H1 (cell line): ENCODE results near the gene ARHGAP27. TPM values are rescaled to one million over a fixed set of nuclear protein-coding genes. Genes with fewer than 3 reads are reported as not detected.

Experiments
- CTCF ChIA-PET: fragments of 300-600 bp; sonication (Branson Sonifier 250); formaldehyde crosslinking; loops from one replicate; lab custom pipeline; 2021; ENCODE audit not compliant: partially characterized antibody; lab: Charles Lee
- POLR2A ChIA-PET: fragments of 300-600 bp; sonication (Branson Sonifier 250); formaldehyde crosslinking; loops from one replicate; lab custom pipeline; 2021; ENCODE audit warnings: inconsistent platforms; ENCODE audit not compliant: partially characterized antibody; lab: Charles Lee
- DNase-seq, 2 experiments: peaks; one replicate each; pipeline versions ENCODE4 v3.0.0 to v3.0.0-alpha.2; 2010 to 2022; ENCODE audit warnings: low spot score in 2 of 2, low read depth in 1 of 2, mixed read lengths in 1 of 2
- FAIRE-seq: peaks from 2 replicates; lab custom pipeline; 2011; peaks lifted over from hg19 to GRCh38; lab: Jason Lieb, UNC
- H2AFZ ChIP-seq: 2 replicates; pipeline ENCODE4 v1.8.1; 2012; ENCODE audit warnings: low read length, inconsistent platforms
- H2AK5ac ChIP-seq: 2 replicates; pipeline ENCODE4 v1.6.1; 2013; ENCODE audit warnings: low read depth, low read length
- H2BK120ac ChIP-seq: replicated peaks from 2 replicates; pipeline ENCODE3; 2013; ENCODE audit warnings: low read depth, low read length, inconsistent platforms
- H2BK12ac ChIP-seq: 2 replicates; pipeline ENCODE4 v1.6.1; 2013; ENCODE audit warnings: low read depth, low read length
- H2BK15ac ChIP-seq: 2 replicates; pipeline ENCODE4 v1.6.1; 2013; ENCODE audit warnings: low read length
- H2BK20ac ChIP-seq: 2 replicates; pipeline ENCODE4 v1.6.1; 2013; ENCODE audit warnings: low read length
- H2BK5ac ChIP-seq: 2 replicates; pipeline ENCODE4 v1.6.1; 2013; ENCODE audit warnings: low read depth, low read length
- H3K14ac ChIP-seq: 2 replicates; pipeline ENCODE4 v1.6.1; 2013; ENCODE audit warnings: inconsistent platforms; ENCODE audit not compliant: insufficient read length
- H3K18ac ChIP-seq: 2 replicates; pipeline ENCODE4 v1.6.1; 2013; ENCODE audit warnings: low read length; ENCODE audit errors: extremely low read depth
- H3K23ac ChIP-seq: 2 replicates; pipeline ENCODE4 v1.6.1; 2013; ENCODE audit warnings: inconsistent platforms; ENCODE audit not compliant: insufficient read length
- H3K23me2 ChIP-seq: 2 replicates; pipeline ENCODE4 v1.6.1; 2013; ENCODE audit warnings: low read depth, low read length
- H3K27ac ChIP-seq: 2 replicates; pipeline ENCODE4 v1.6.1; 2011; ENCODE audit warnings: low read depth, low read length, inconsistent platforms
- H3K27me3 ChIP-seq, 4 experiments: replicated peaks in 1 of 4; 1 replicate in 1 of 4; 2 replicates in 3 of 4; pipeline versions ENCODE4 v1.6.1 to v1.8.1; 2011 to 2013; ENCODE audit warnings: low read length in 3 of 4, mild to moderate bottlenecking in 3 of 4, inconsistent platforms in 2 of 4, mixed read lengths in 2 of 4, moderate library complexity in 1 of 4; ENCODE audit not compliant: control insufficient read depth in 3 of 4, insufficient read depth in 3 of 4; ENCODE audit errors: extremely low read depth in 1 of 4
- H3K36me3 ChIP-seq, 4 experiments: 2 replicates each; pipeline versions ENCODE4 v1.6.1 to v1.8.1; 2011 to 2013; ENCODE audit warnings: mild to moderate bottlenecking in 4 of 4, low read length in 3 of 4, moderate library complexity in 2 of 4, control low read depth in 1 of 4, inconsistent platforms in 1 of 4; ENCODE audit not compliant: insufficient read depth in 4 of 4, control insufficient read depth in 2 of 4
- H3K4ac ChIP-seq: replicated peaks from 2 replicates; pipeline ENCODE3; 2013; ENCODE audit warnings: low read length, low read depth, mixed read lengths, inconsistent platforms; ENCODE audit not compliant: insufficient read length
- H3K4me1 ChIP-seq, 4 experiments: replicated peaks in 1 of 4; 1 replicate in 1 of 4; 2 replicates in 3 of 4; pipeline versions ENCODE4 v1.6.1 to v1.8.1; 2011 to 2013; ENCODE audit warnings: low read length in 3 of 4, inconsistent platforms in 2 of 4, mixed read lengths in 1 of 4; ENCODE audit not compliant: insufficient read depth in 4 of 4, control insufficient read depth in 3 of 4
- H3K4me2 ChIP-seq, 2 experiments: 2 replicates each; pipeline versions ENCODE4 v1.6.1 to v1.8.1; 2011 to 2013; ENCODE audit warnings: low read depth in 2 of 2, low read length in 2 of 2, control low read depth in 1 of 2, inconsistent platforms in 1 of 2, mild to moderate bottlenecking in 1 of 2; ENCODE audit not compliant: insufficient read depth in 1 of 2
- H3K4me3 ChIP-seq, 4 experiments: fragments of 200-600, 300-600 bp in 1 of 4; sonication (generic), shearing (Covaris generic), sonication (Bioruptor Twin) in 1 of 4; 2 replicates each; pipeline versions ENCODE4 v1.5.1 to v1.8.1; 2011 to 2016; ENCODE audit warnings: low read length in 4 of 4, low read depth in 3 of 4, control low read depth in 2 of 4, inconsistent platforms in 2 of 4, mild to moderate bottlenecking in 2 of 4, mixed read lengths in 1 of 4, moderate library complexity in 1 of 4; ENCODE audit not compliant: insufficient read depth in 2 of 4; ENCODE audit errors: extremely low read depth in 1 of 4
- H3K56ac ChIP-seq: replicated peaks from 2 replicates; pipeline ENCODE3; 2013; ENCODE audit warnings: low read depth, mild to moderate bottlenecking, mixed read lengths, low read length, inconsistent platforms; ENCODE audit not compliant: insufficient read length
- H3K79me1 ChIP-seq: 2 replicates; pipeline ENCODE4 v1.6.1; 2013; ENCODE audit warnings: low read depth, low read length, control low read depth
- H3K79me2 ChIP-seq, 2 experiments: 2 replicates each; pipeline versions ENCODE4 v1.6.1 to v1.8.1; 2012 to 2013; ENCODE audit warnings: low read length in 2 of 2, mild to moderate bottlenecking in 2 of 2, inconsistent platforms in 1 of 2; ENCODE audit not compliant: insufficient read depth in 2 of 2, control insufficient read depth in 1 of 2
- H3K9ac ChIP-seq, 4 experiments: replicated peaks in 1 of 4; 1 replicate in 1 of 4; 2 replicates in 3 of 4; pipeline versions ENCODE4 v1.6.1 to v1.8.1; 2011 to 2013; ENCODE audit warnings: low read depth in 3 of 4, low read length in 3 of 4, control low read depth in 2 of 4, mild to moderate bottlenecking in 2 of 4, moderate library complexity in 2 of 4, inconsistent platforms in 1 of 4; ENCODE audit errors: extremely low read depth in 1 of 4
- H3K9me3 ChIP-seq, 2 experiments: 2 replicates each; pipeline versions ENCODE4 v1.6.1 to v1.8.1; 2012 to 2013; ENCODE audit warnings: mild to moderate bottlenecking in 2 of 2, moderate library complexity in 2 of 2, control low read depth in 1 of 2, inconsistent platforms in 1 of 2, low read depth in 1 of 2, low read length in 1 of 2, mixed read lengths in 1 of 2; ENCODE audit not compliant: insufficient read depth in 2 of 2
- H4K20me1 ChIP-seq, 2 experiments: replicated peaks in 1 of 2; 2 replicates each; pipeline versions ENCODE3 to v1.8.1; 2011 to 2013; ENCODE audit warnings: inconsistent platforms in 2 of 2, low read length in 2 of 2, mild to moderate bottlenecking in 1 of 2; ENCODE audit not compliant: insufficient read depth in 2 of 2, control insufficient read depth in 1 of 2
- H4K5ac ChIP-seq: 2 replicates; pipeline ENCODE4 v1.6.1; 2013; ENCODE audit warnings: low read length, low read depth, mixed read lengths, inconsistent platforms; ENCODE audit not compliant: insufficient read length
- H4K8ac ChIP-seq: 2 replicates; pipeline ENCODE4 v1.8.0; 2013; ENCODE audit warnings: mild to moderate bottlenecking, moderate library complexity, low read length, inconsistent platforms; ENCODE audit not compliant: insufficient read depth; ENCODE audit errors: extremely low read depth
- H4K91ac ChIP-seq: replicated peaks from 2 replicates; pipeline ENCODE3; 2013; ENCODE audit warnings: low read length, mixed read lengths, inconsistent platforms; ENCODE audit not compliant: insufficient read length
- CHD2 ChIP-seq: IDR thresholded peaks from 2 replicates; pipeline ENCODE4 v1.6.1; 2012; ENCODE audit warnings: low read length, improper control_type of control experiment
- CREB1 ChIP-seq: IDR thresholded peaks from 2 replicates; pipeline ENCODE4 v1.6.1; 2012; ENCODE audit warnings: inconsistent platforms
- CTBP2 ChIP-seq: IDR thresholded peaks from 2 replicates; pipeline ENCODE4 v1.7.0; 2011; ENCODE audit warnings: borderline replicate concordance, mild to moderate bottlenecking, moderate library complexity, mixed read lengths, low read length; ENCODE audit not compliant: insufficient read depth, insufficient read length
- JUND ChIP-seq: IDR thresholded peaks from 2 replicates; pipeline ENCODE4 v1.6.1; 2011; ENCODE audit warnings: mild to moderate bottlenecking, improper control_type of control experiment, low read length
- POU5F1 ChIP-seq: IDR thresholded peaks from 2 replicates; pipeline ENCODE4 v1.6.1; 2011; ENCODE audit warnings: low read depth, mild to moderate bottlenecking, low read length, moderate library complexity
- SIN3A ChIP-seq, 2 experiments: IDR thresholded peaks in 1 of 2; conservative IDR thresholded peaks in 1 of 2; 2 replicates each; pipeline ENCODE4 v1.6.1; 2011 to 2012; ENCODE audit warnings: low read length in 2 of 2, improper control_type of control experiment in 1 of 2, low read depth in 1 of 2, mild to moderate bottlenecking in 1 of 2
- WGBS, 2 experiments: shearing (Covaris generic) in 1 of 2; methylation state at CpG; one replicate each; pipeline versions ENCODE4 v1.1.6 to v1.1.7; 2013 to 2015; ENCODE audit warnings: low lambda C conversion rate in 2 of 2, mixed read lengths in 2 of 2, inconsistent platforms in 1 of 2, low coverage in 1 of 2, missing lambda C conversion rate in 1 of 2; ENCODE audit not compliant: insufficient replicate concordance in 2 of 2, insufficient coverage in 1 of 2, insufficient read length in 1 of 2; ENCODE audit errors: extremely low coverage in 1 of 2, missing lambda C conversion rate in 1 of 2; 5-methylcytosine and 5-hydroxymethylcytosine counted together
- polyA plus RNA-seq, 7 experiments: library from polyadenylated mRNA; depleted of rRNA in 3 of 7; stranded (reverse) in 5 of 7; unstranded in 2 of 7; fragments of >200 nt in 5 of 7; fragments of 200-250 nt in 2 of 7; gene quantifications; 1 replicate in 5 of 7; 2 replicates in 1 of 7; 4 replicates in 1 of 7; pipeline versions ENCODE4 v1.2.1 to v1.2.3, GENCODE V29; 2011 to 2013; ENCODE audit warnings: missing spikeins in 2 of 7, mixed read lengths in 2 of 7
- total RNA-seq: library from RNA; stranded (reverse); fragmentation: NEBNext Ultra II Directional; extraction: Animal tissue kit (Norgen Biotek cat#: 25700); gene quantifications from 2 replicates; pipeline ENCODE4 v1.2.1, GENCODE V29; 2021
- TF ChIP-seq, protein P1 (sequence below): IDR thresholded peaks from 2 replicates; pipeline ENCODE4 v1.6.1; 2012; ENCODE audit warnings: inconsistent platforms
- TF ChIP-seq, protein P2 (sequence below): IDR thresholded peaks from 2 replicates; pipeline ENCODE4 v1.6.1; 2012; ENCODE audit warnings: inconsistent platforms

The ARHGAP27 gene
- total and polyA plus RNA-seq, 2 of the 8 experiments (the other 6 are each of a cell fraction or from before 2014, with no cell fraction given), result 11.6 to 13.1 TPM

DNA sequence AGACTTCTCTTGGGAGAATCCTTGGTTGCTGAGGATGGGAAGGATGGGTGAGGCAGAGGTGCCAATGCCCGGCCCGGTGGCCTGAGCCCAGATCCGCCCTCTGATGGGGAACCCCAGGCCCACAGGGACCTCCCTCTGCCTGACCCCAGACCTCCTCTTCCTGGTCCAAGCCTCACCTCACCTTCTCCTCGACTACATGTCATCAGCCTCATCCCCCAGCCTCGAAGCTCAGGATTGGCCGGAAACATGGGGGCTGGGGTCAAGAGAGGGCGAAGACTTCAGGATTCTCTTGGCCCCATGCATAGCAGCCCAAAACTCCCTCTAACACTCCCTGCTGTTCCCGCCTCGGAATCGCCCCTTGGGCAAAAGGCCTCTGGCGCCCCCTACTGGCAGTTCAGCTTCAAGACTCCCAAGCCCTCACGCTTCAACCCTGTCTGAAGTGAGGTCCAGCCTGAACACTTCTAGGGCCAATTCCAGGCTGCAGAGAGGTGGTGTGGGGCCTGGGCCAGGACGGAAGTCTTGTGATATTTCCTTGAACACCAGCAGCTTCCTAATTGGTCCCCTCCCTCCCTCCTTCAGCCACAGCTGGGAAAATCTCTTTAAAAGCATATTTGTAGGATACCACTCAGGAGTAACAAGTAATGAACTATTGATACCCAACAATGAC, 47.2 kb downstream of the ARHGAP27 start:
- Histone ChIP-seq H3K4me3 (no peak overlapping the region), H3K79me1 (no peaks in the 10 kb centered on the region), H3K9me3 (no peaks in the 10 kb centered on the region), H3K23ac (no peak overlapping the region), H2AK5ac (no peak overlapping the region), H3K27me3 (0 out of 7 replicates have a peak, but pooled peaks cover 0 to 3% (median 0%) of the 10 kb centered on the region in 4 experiments), H3K79me2 (no peaks in the 10 kb centered on the region), H3K27ac (no peak overlapping the region), H2BK120ac (no peak overlapping the region), H4K5ac (no peak overlapping the region), H3K23me2 (no peaks in the 10 kb centered on the region), H2BK5ac (peak overlapping the region; percentile 45; the same call in 1 of the 2 replicates), H3K56ac (no peak overlapping the region), H3K14ac (no peak overlapping the region), H4K20me1 (no peaks in the 10 kb centered on the region), H3K18ac (0 out of 2 replicates have a peak overlapping the region, but pooled peaks have one; percentile 60), H4K8ac (no peak overlapping the region), H4K91ac (peak overlapping the region; percentile 75), H3K9ac (no peak overlapping the region), H3K36me3 (no peaks in the 10 kb centered on the region), H2AFZ (peak overlapping the region; percentile 26; the same call in 1 of the 2 replicates), H2BK20ac (peak overlapping the region; percentile 73; the same call in 1 of the 2 replicates), H2BK12ac (peak overlapping the region; percentile 85; the same call in 1 of the 2 replicates), H3K4me1 (peaks cover 0 to 13% (median 8%) of the 10 kb centered on the region in 4 experiments; a peak in 3 of 7 replicates), H2BK15ac (0 out of 2 replicates have a peak overlapping the region, but pooled peaks have one; percentile 19), H3K4me2 (no peak overlapping the region), H3K4ac (no peak overlapping the region)
- ChIA-PET POLR2A (interaction anchor here (0.9 to 1.6 kb wide), 3 partner anchors 14 to 108 kb away, joined by 3 to 7 read pairs (median 4); no protein-coding TSS in a partner anchor), CTCF (interaction anchor here (0.7 to 21.9 kb wide), 42 partner anchors 8 to 250 kb away, joined by 3 to 579 read pairs (median 8); partner anchors contain the start of genes ACBD4, ARHGAP27, MAP3K14 and SPATA32)
- FAIRE-seq (peak; percentile 63), DNase-seq (peak; percentile 80 to 99)
- 32% methylated on average over 13 of the region's 13 CpGs; no CpG with 5 or more reads in 1 of the 2 experiments for WGBS, 2 experiments
- no peak for TF ChIP-seq CTBP2
- TF ChIP-seq JUND, result 0 out of 2 replicates have a peak, but pooled peaks have one; percentile 9
- TF ChIP-seq CHD2, result peak; percentile 49; the same call in 1 of the 2 replicates
- TF ChIP-seq SIN3A (conservative IDR thresholded peaks at IDR 0.05 in 1 of 2, IDR thresholded peaks at IDR 0.05 in 1 of 2; ENCODE audit: low read depth in 1 of 2, low read length in 2 of 2), result 0 out of 4 replicates have a peak, but pooled peaks of 1 of the 2 experiments have one; percentile 22
- TF ChIP-seq CREB1, result 0 out of 2 replicates have a peak, but pooled peaks have one; percentile 10
- TF ChIP-seq, protein P1, sequence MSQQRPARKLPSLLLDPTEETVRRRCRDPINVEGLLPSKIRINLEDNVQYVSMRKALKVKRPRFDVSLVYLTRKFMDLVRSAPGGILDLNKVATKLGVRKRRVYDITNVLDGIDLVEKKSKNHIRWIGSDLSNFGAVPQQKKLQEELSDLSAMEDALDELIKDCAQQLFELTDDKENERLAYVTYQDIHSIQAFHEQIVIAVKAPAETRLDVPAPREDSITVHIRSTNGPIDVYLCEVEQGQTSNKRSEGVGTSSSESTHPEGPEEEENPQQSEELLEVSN, result peak; percentile 81
- TF ChIP-seq, protein P2, sequence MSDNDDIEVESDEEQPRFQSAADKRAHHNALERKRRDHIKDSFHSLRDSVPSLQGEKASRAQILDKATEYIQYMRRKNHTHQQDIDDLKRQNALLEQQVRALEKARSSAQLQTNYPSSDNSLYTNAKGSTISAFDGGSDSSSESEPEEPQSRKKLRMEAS, result peak; percentile 65
- no peak for TF ChIP-seq POU5F1
